ENCODE data around the gene ATP9B. TPM values are rescaled to one million over a fixed set of nuclear protein-coding genes. Genes with fewer than 3 reads are reported as not detected.
"Not testable (repeated sequence)": the region's sequence is repeated elsewhere in the genome, so short reads cannot be mapped to it uniquely, and the experiment has no call there.

The ATP9B gene
- total and polyA plus RNA-seq, 2 donors from 2014 or later = 10.0 to 48.2 TPM

GRCh38 chr18:79070486-79070885 is 1.3 kb downstream of the ATP9B start:
- Histone ChIP-seq H3K36me3 (ENCODE audit: control insufficient read depth in 2 of 3, insufficient read depth in 3 of 3, low read length in 3 of 3) (no peaks in the 10 kb centered on the region), H3K27ac (ENCODE audit: low read depth in 2 of 2, low read length in 2 of 2) (no peak overlapping the region), H3K9me3 (ENCODE audit: control insufficient read depth in 2 of 3, insufficient read depth in 1 of 3, low read length in 3 of 3) (no peaks in the 10 kb centered on the region), H3K9ac (ENCODE audit: low read length in 3 of 3) (peak overlapping the region in 2 of 3 donors; percentile 70 to 95), H3K27me3 (ENCODE audit: control insufficient read depth, insufficient read depth, low read length) (no peaks in the 10 kb centered on the region), H3K4me1 (ENCODE audit: control insufficient read depth in 2 of 3, insufficient read depth in 2 of 3, low read depth in 1 of 3, low read length in 3 of 3) (peaks cover 0 to 11% (median 0%) of the 10 kb centered on the region in 3 donors), H3K4me3 (ENCODE audit: low read length in 3 of 3) (peak overlapping the region; percentile 77 to 91 (median 82))
- DNase-seq (no peak), FAIRE-seq (no peak)
- intact Hi-C loops (cut with DNase I) = no loop called here
- no peak for TF ChIP-seq CTCF (IDR thresholded peaks at IDR 0.05; ENCODE audit: borderline replicate concordance, extremely low read depth, insufficient read depth)

GRCh38 chr18:79071037-79071436 is 1.8 kb downstream of the ATP9B start:
- H3K36me3 ChIP-seq (ENCODE audit: control insufficient read depth in 2 of 3, insufficient read depth in 3 of 3, low read length in 3 of 3) = no peaks in the 10 kb centered on the region
- intact Hi-C loops (cut with DNase I) = no loop called here
- H3K9ac ChIP-seq (ENCODE audit: low read length in 3 of 3) = no peak overlapping the region
- FAIRE-seq (no peak), DNase-seq (no peak)
- H3K9me3 ChIP-seq (ENCODE audit: control insufficient read depth in 2 of 3, insufficient read depth in 1 of 3, low read length in 3 of 3) = no peaks in the 10 kb centered on the region
- no peak for TF ChIP-seq CTCF (IDR thresholded peaks at IDR 0.05; ENCODE audit: borderline replicate concordance, extremely low read depth, insufficient read depth)
- H3K27me3 ChIP-seq (ENCODE audit: control insufficient read depth, insufficient read depth, low read length) = no peaks in the 10 kb centered on the region
- peaks cover 0 to 11% (median 0%) of the 10 kb centered on the region in 3 donors for H3K4me1 ChIP-seq (ENCODE audit: control insufficient read depth in 2 of 3, insufficient read depth in 2 of 3, low read depth in 1 of 3, low read length in 3 of 3)
- H3K27ac ChIP-seq (ENCODE audit: low read depth in 2 of 2, low read length in 2 of 2) = no peak overlapping the region
- H3K4me3 ChIP-seq (ENCODE audit: low read length in 3 of 3) = peak overlapping the region in 2 of 3 donors; percentile 40 to 91

- no peak for TF ChIP-seq CTCF (IDR thresholded peaks at IDR 0.05; ENCODE audit: borderline replicate concordance, extremely low read depth, insufficient read depth)
- Histone ChIP-seq H3K4me1 (ENCODE audit: control insufficient read depth in 2 of 3, insufficient read depth in 2 of 3, low read depth in 1 of 3, low read length in 3 of 3) (peaks cover 0 to 11% (median 0%) of the 10 kb centered on the region in 3 donors), H3K27ac (ENCODE audit: low read depth in 2 of 2, low read length in 2 of 2) (no peak overlapping the region), H3K27me3 (ENCODE audit: control insufficient read depth, insufficient read depth, low read length) (no peaks in the 10 kb centered on the region), H3K4me3 (ENCODE audit: low read length in 3 of 3) (no peak overlapping the region), H3K9me3 (ENCODE audit: control insufficient read depth in 2 of 3, insufficient read depth in 1 of 3, low read length in 3 of 3) (no peaks in the 10 kb centered on the region), H3K9ac (ENCODE audit: low read length in 3 of 3) (no peak overlapping the region), H3K36me3 (ENCODE audit: control insufficient read depth in 2 of 3, insufficient read depth in 3 of 3, low read length in 3 of 3) (no peaks in the 10 kb centered on the region)
- DNase-seq (no peak), FAIRE-seq (no peak)
- intact Hi-C loops (cut with DNase I) = no loop called here
Measured at GRCh38 chr18:79071503-79072210, 2.5 kb downstream of the ATP9B start.

GRCh38 chr18:79072655-79073054 is 3.5 kb downstream of the ATP9B start:
- H3K4me1 ChIP-seq (ENCODE audit: control insufficient read depth in 2 of 3, insufficient read depth in 2 of 3, low read depth in 1 of 3, low read length in 3 of 3) = peaks cover 0 to 11% (median 2%) of the 10 kb centered on the region in 3 donors
- H3K9ac ChIP-seq (ENCODE audit: low read length in 3 of 3); FAIRE-seq; H3K4me3 ChIP-seq (ENCODE audit: low read length in 3 of 3); H3K36me3 ChIP-seq (ENCODE audit: control insufficient read depth in 2 of 3, insufficient read depth in 3 of 3, low read length in 3 of 3); H3K9me3 ChIP-seq (ENCODE audit: control insufficient read depth in 2 of 3, insufficient read depth in 1 of 3, low read length in 3 of 3); H3K27ac ChIP-seq (ENCODE audit: low read depth in 2 of 2, low read length in 2 of 2); intact Hi-C loops (cut with DNase I); H3K27me3 ChIP-seq (ENCODE audit: control insufficient read depth, insufficient read depth, low read length): not testable (repeated sequence)
- peak in 1 of 5 donors; percentile 74 for DNase-seq
